MCF 10A (cell line): ENCODE measurements around the gene HSPA12B. TPM values are rescaled to one million over a fixed set of nuclear protein-coding genes. Genes with fewer than 3 reads are reported as not detected.
A peak's percentile ranks its signal among the peaks of the same experiment; 100 is the strongest.

ENCODE experiments used
- BruUV-seq: library from RNA; stranded (reverse); fragments of 400-500 nt; replicated peaks from 2 replicates; lab custom pipeline; 2021; lab: Mats Ljungman, UMichigan
- CTCF ChIA-PET: fragments of 300-600 bp; sonication (Branson Sonifier 250); formaldehyde crosslinking; extraction: SDS; loops from one replicate; lab custom pipeline; 2021; ENCODE audit warnings: antibody characterized with exemption, inconsistent platforms; lab: Yijun Ruan, JAX
- POLR2A ChIA-PET: fragments of 300-600, 350-650 bp; sonication (Branson Sonifier 250); formaldehyde crosslinking; extraction: SDS; loops from one replicate; lab custom pipeline; 2020; ENCODE audit warnings: antibody characterized with exemption, inconsistent platforms; lab: Yijun Ruan, JAX
- DNase-seq: peaks from one replicate; pipeline ENCODE4 v3.0.0-alpha.2; 2018; ENCODE audit not compliant: unreplicated experiment
- H3K27ac Mint-ChIP-seq: one replicate; pipeline ENCODE4 v1.8.0; 2022; ENCODE audit warnings: mild to moderate bottlenecking, low read depth, mixed read lengths; ENCODE audit not compliant: unreplicated experiment
- H3K27me3 Mint-ChIP-seq: one replicate; pipeline ENCODE4 v1.8.0; 2022; ENCODE audit warnings: mixed read lengths; ENCODE audit not compliant: insufficient read depth, unreplicated experiment
- H3K36me3 Mint-ChIP-seq: one replicate; pipeline ENCODE4 v1.8.0; 2022; ENCODE audit warnings: mild to moderate bottlenecking, moderate library complexity, mixed read lengths; ENCODE audit not compliant: insufficient read depth, unreplicated experiment
- H3K4me1 Mint-ChIP-seq: one replicate; pipeline ENCODE4 v1.8.0; 2022; ENCODE audit warnings: mixed read lengths; ENCODE audit not compliant: insufficient read depth, unreplicated experiment
- H3K4me3 Mint-ChIP-seq: one replicate; pipeline ENCODE4 v1.8.0; 2022; ENCODE audit warnings: mild to moderate bottlenecking, moderate library complexity, mixed read lengths; ENCODE audit not compliant: unreplicated experiment
- H3K9me3 Mint-ChIP-seq: one replicate; pipeline ENCODE4 v1.8.0; 2022; ENCODE audit warnings: mixed read lengths; ENCODE audit not compliant: unreplicated experiment
- intact Hi-C: fragments of 100-400 bp; cut with micrococcal nuclease; formaldehyde crosslinking; loops from 2 replicates; pipeline ENCODE4 v1.14.1; 2022
- total RNA-seq: library from RNA; stranded (reverse); gene quantifications from 2 replicates; pipeline ENCODE4 v1.2.3, GENCODE V29; 2022
- TF ChIP-seq, protein P1 (sequence below): fragments of 200-600 bp; IDR thresholded peaks from one replicate; pipeline ENCODE4 v1.8.0; 2022; ENCODE audit warnings: antibody characterized with exemption, mild to moderate bottlenecking; ENCODE audit not compliant: unreplicated experiment

The HSPA12B gene
- total RNA-seq, 1 experiment from 2014 or later: not detected

DNA sequence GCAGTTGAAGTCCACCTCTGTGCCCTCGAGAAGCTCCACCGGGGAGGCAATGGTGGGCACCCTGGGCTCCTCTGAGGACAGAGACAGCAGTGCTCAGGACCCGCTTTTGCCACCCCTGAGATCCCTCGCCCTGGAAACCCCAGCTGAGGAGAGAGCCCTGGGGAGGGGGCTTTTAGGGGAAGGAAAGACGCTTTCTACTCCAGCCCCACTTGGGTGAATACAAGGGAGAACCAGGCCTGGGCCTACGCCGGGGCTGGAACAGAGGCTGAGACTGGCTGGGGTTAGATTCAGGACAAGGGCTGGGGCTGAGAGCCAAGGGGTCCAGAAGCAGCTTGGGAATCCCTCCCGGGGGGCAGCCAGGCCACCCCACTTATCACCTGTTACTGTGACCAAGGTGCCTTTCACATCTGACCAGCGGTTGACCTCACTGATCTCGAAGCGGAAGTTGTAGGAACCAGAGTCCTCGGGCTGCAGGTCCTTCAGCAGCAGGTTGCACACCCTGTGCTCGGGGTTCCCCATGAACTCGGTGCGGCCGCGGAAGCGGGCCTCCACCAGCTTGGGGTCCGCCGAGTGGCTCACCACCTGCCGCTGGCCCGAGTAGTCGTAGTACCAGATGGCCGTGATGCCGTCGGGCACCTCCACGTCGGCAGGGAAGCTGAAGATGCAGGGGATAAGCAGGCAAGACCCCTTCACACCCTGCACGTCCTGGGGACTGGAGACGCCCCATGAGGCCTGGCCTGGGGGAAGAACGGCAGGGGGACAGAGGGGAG is 26.3 kb upstream of the HSPA12B start:
- TF ChIP-seq, protein P1, sequence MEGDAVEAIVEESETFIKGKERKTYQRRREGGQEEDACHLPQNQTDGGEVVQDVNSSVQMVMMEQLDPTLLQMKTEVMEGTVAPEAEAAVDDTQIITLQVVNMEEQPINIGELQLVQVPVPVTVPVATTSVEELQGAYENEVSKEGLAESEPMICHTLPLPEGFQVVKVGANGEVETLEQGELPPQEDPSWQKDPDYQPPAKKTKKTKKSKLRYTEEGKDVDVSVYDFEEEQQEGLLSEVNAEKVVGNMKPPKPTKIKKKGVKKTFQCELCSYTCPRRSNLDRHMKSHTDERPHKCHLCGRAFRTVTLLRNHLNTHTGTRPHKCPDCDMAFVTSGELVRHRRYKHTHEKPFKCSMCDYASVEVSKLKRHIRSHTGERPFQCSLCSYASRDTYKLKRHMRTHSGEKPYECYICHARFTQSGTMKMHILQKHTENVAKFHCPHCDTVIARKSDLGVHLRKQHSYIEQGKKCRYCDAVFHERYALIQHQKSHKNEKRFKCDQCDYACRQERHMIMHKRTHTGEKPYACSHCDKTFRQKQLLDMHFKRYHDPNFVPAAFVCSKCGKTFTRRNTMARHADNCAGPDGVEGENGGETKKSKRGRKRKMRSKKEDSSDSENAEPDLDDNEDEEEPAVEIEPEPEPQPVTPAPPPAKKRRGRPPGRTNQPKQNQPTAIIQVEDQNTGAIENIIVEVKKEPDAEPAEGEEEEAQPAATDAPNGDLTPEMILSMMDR: no peak
- no peak for DNase-seq
- no peaks in the 10 kb centered on the region for H3K27me3 Mint-ChIP-seq
- no peak overlapping the region for H3K4me3 Mint-ChIP-seq
- intact Hi-C loops: no loop called here
- no peak overlapping the region for H3K27ac Mint-ChIP-seq
- ChIA-PET CTCF (interaction anchor here (1.5 to 6.3 kb wide), 3 partner anchors 9 to 47 kb away, joined by 4 to 154 read pairs (median 11); no protein-coding TSS in a partner anchor), POLR2A (interaction anchor here (0.7 to 1.7 kb wide), 2 partner anchors 21 kb away, joined by 4 to 5 read pairs; no protein-coding TSS in a partner anchor)
- H3K36me3 Mint-ChIP-seq: no peaks in the 10 kb centered on the region
- no TSS peak for BruUV-seq
- H3K4me1 Mint-ChIP-seq: no peaks in the 10 kb centered on the region
- no peaks in the 10 kb centered on the region for H3K9me3 Mint-ChIP-seq

DNA sequence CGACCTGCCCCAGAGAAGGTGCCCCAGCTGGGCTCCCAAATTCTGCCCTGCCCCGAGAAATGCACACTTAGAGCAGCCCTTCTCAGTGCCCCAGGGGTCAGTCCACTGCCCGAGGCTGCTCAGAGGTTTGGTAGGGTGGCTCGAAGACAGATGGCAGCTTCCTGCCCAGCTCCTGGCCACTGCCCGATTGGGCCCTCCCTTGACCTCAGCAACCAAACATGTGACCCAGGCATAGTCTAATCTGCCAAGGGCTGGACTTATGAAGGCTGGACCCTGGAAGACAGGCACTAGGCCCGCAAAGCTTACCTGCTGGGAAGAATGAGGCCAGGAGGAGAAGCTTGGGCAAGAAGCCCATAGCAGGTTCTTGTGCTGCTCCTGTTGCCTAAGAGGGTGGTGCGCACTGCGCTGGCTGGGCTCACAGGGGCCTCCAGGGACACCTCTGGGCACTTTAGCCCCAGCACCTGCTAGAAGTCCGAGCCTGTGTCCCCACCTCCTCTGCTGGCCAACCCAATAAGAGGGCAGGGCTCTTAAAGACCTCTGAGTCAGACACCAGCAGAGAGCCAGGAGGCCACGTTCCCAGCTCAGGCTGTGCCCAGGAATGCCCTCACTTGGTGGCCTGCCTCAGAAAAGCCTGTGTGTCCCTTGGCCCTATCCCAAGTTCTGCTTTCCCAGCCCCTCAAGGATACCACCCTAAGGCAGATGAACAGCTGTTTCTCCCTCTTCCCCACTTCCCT is 25.5 kb upstream of the HSPA12B start:
- DNase-seq: peak; percentile 18
- TF ChIP-seq, protein P1: no peak
- Mint-ChIP-seq H3K4me3 (no peak overlapping the region), H3K4me1 (no peaks in the 10 kb centered on the region), H3K36me3 (peaks cover 3% of the 10 kb centered on the region), H3K27ac (no peak overlapping the region), H3K9me3 (no peaks in the 10 kb centered on the region), H3K27me3 (no peaks in the 10 kb centered on the region)
- CTCF ChIA-PET: interaction anchor here (1.1 to 6.3 kb wide), 4 partner anchors 10 to 144 kb away, joined by 4 to 154 read pairs (median 8); no protein-coding TSS in a partner anchor
- POLR2A ChIA-PET: interaction anchor here (1.1 to 1.7 kb wide), 2 partner anchors 22 to 41 kb away, joined by 3 to 5 read pairs; no protein-coding TSS in a partner anchor
- no TSS peak for BruUV-seq
- intact Hi-C loops: no loop called here

DNA sequence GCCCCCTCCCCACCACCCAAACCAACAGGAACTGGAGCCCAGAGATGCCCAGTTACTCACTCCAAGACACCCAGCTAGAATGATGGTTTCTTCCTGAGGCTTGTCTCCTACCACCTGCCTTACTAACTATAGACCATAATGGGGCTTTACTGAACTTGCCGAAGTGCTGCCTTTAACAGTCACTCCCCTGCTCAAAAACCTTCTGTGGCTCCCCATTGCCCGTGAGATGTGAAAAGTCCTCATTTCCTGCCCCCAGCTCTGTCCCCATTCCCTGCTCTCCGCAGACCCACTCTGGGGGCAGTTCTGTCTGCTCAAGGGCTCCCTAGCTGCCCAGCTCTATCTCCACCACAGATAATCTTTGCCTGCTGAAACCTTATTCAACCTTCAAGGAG is 25.0 kb upstream of the HSPA12B start:
- no peaks in the 10 kb centered on the region for H3K9me3 Mint-ChIP-seq
- no peaks in the 10 kb centered on the region for H3K4me1 Mint-ChIP-seq
- peaks cover 6% of the 10 kb centered on the region for H3K36me3 Mint-ChIP-seq
- H3K27me3 Mint-ChIP-seq: no peaks in the 10 kb centered on the region
- DNase-seq: no peak
- POLR2A ChIA-PET: interaction anchor here (1.1 to 1.7 kb wide), 3 partner anchors 22 to 41 kb away, joined by 3 to 5 read pairs (median 3); no protein-coding TSS in a partner anchor
- CTCF ChIA-PET: interaction anchor here (0.6 to 6.3 kb wide), 7 partner anchors 10 to 195 kb away, joined by 3 to 154 read pairs (median 4); no protein-coding TSS in a partner anchor
- BruUV-seq: no TSS peak
- intact Hi-C loops: no loop called here
- TF ChIP-seq, protein P1: no peak
- H3K4me3 Mint-ChIP-seq: no peak overlapping the region
- no peak overlapping the region for H3K27ac Mint-ChIP-seq
